WTC11 (cell line): Measurements from ENCODE around the gene HPN. TPM values are rescaled to one million over a fixed set of nuclear protein-coding genes. Genes with fewer than 3 reads are reported as not detected.

Experiments
- CBFB ChIP-seq: sonication (generic); formaldehyde crosslinking; IDR thresholded peaks from 2 replicates; pipeline ENCODE4 v1.8.1; 2022; ENCODE audit warnings: mild to moderate bottlenecking, low read depth, missing genetic modification reagents
- FOXJ3 ChIP-seq: sonication (generic); formaldehyde crosslinking; IDR thresholded peaks from 2 replicates; pipeline ENCODE4 v1.9.0; 2021; ENCODE audit warnings: missing genetic modification reagents, mild to moderate bottlenecking, borderline replicate concordance
- FOXP1 ChIP-seq: sonication (generic); formaldehyde crosslinking; IDR thresholded peaks from 2 replicates; pipeline ENCODE4 v1.8.0; 2022; ENCODE audit warnings: missing genetic modification reagents, mild to moderate bottlenecking, moderate library complexity, borderline replicate concordance
- JUN ChIP-seq: sonication (generic); formaldehyde crosslinking; IDR thresholded peaks from 2 replicates; pipeline ENCODE4 v1.8.0; 2023; ENCODE audit warnings: mild to moderate bottlenecking, missing genetic modification reagents
- KAT7 ChIP-seq: sonication (generic); formaldehyde crosslinking; IDR thresholded peaks from 2 replicates; pipeline ENCODE4 v1.8.1; 2023; ENCODE audit warnings: missing genetic modification reagents, mild to moderate bottlenecking, borderline replicate concordance
- NR3C1 ChIP-seq: sonication (generic); formaldehyde crosslinking; conservative IDR thresholded peaks from 2 replicates; pipeline ENCODE4 v1.8.1; 2023; ENCODE audit warnings: low read depth, mild to moderate bottlenecking, missing genetic modification reagents
- OVOL2 ChIP-seq: fragments of 250-450 bp; sonication (Bioruptor Pico); IDR thresholded peaks from 2 replicates; pipeline ENCODE4 v1.9.0; 2021; ENCODE audit warnings: mild to moderate bottlenecking, borderline replicate concordance
- SP1 ChIP-seq: sonication (generic); formaldehyde crosslinking; conservative IDR thresholded peaks from 2 replicates; pipeline ENCODE4 v1.8.1; 2022; ENCODE audit warnings: missing genetic modification reagents
- TCF7 ChIP-seq: sonication (generic); formaldehyde crosslinking; IDR thresholded peaks from 2 replicates; pipeline ENCODE4 v1.8.0; 2022; ENCODE audit warnings: mild to moderate bottlenecking, low read depth, missing genetic modification reagents, moderate library complexity
- ZNF138 ChIP-seq: sonication (generic); formaldehyde crosslinking; conservative IDR thresholded peaks from 2 replicates; pipeline ENCODE4 v1.8.1; 2022; ENCODE audit warnings: mild to moderate bottlenecking, moderate library complexity, missing genetic modification reagents
- ZNF219 ChIP-seq: sonication (generic); formaldehyde crosslinking; IDR thresholded peaks from 2 replicates; pipeline ENCODE4 v1.8.0; 2023; ENCODE audit warnings: missing genetic modification reagents, mild to moderate bottlenecking, borderline replicate concordance
- ZNF423 ChIP-seq: fragments of 250-450 bp; sonication (Bioruptor Pico); IDR thresholded peaks from 2 replicates; pipeline ENCODE4 v2.1.2; 2022; ENCODE audit warnings: mild to moderate bottlenecking, moderate library complexity
- total RNA-seq: library from RNA; stranded (reverse); gene quantifications from 3 replicates; pipeline ENCODE4 v1.2.3, GENCODE V29; 2021
- TF ChIP-seq, protein P1 (sequence below): sonication (generic); formaldehyde crosslinking; IDR thresholded peaks from 2 replicates; pipeline ENCODE4 v1.8.0; 2022; ENCODE audit warnings: missing genetic modification reagents
- TF ChIP-seq, protein P2 (sequence below): sonication (generic); formaldehyde crosslinking; conservative IDR thresholded peaks from 2 replicates; pipeline ENCODE4 v1.8.1; 2023; ENCODE audit warnings: mild to moderate bottlenecking, low read depth, missing genetic modification reagents, moderate library complexity
- TF ChIP-seq, protein P3 (sequence below): sonication (generic); formaldehyde crosslinking; IDR thresholded peaks from 2 replicates; pipeline ENCODE4 v1.8.1; 2022; ENCODE audit warnings: missing genetic modification reagents, borderline replicate concordance
- TF ChIP-seq, protein P4 (sequence below): fragments of 250-450 bp; sonication (Bioruptor Pico); conservative IDR thresholded peaks from 2 replicates; pipeline ENCODE4 v1.9.0; 2021; ENCODE audit warnings: mild to moderate bottlenecking
- TF ChIP-seq, protein P5 (sequence below): fragments of 250-450 bp; sonication (Bioruptor Pico); IDR thresholded peaks from 2 replicates; pipeline ENCODE4 v1.9.0; 2021; ENCODE audit warnings: moderate library complexity, mild to moderate bottlenecking, inconsistent platforms, borderline replicate concordance
- TF ChIP-seq, protein P6 (sequence below): sonication (generic); formaldehyde crosslinking; IDR thresholded peaks from 2 replicates; pipeline ENCODE4 v1.8.0; 2022; ENCODE audit warnings: mild to moderate bottlenecking, missing genetic modification reagents
- TF ChIP-seq, protein P7 (sequence below): fragments of 250-450 bp; sonication (Bioruptor Pico); IDR thresholded peaks from 2 replicates; pipeline ENCODE4 v1.9.0; 2021; ENCODE audit warnings: mild to moderate bottlenecking, borderline replicate concordance
- TF ChIP-seq, protein P8 (sequence below): sonication (generic); formaldehyde crosslinking; IDR thresholded peaks from 2 replicates; pipeline ENCODE4 v1.8.1; 2023; ENCODE audit warnings: mild to moderate bottlenecking, missing genetic modification reagents, moderate library complexity

Gene HPN
- total RNA-seq, 1 experiment from 2014 or later: 20.8 TPM

DNA sequence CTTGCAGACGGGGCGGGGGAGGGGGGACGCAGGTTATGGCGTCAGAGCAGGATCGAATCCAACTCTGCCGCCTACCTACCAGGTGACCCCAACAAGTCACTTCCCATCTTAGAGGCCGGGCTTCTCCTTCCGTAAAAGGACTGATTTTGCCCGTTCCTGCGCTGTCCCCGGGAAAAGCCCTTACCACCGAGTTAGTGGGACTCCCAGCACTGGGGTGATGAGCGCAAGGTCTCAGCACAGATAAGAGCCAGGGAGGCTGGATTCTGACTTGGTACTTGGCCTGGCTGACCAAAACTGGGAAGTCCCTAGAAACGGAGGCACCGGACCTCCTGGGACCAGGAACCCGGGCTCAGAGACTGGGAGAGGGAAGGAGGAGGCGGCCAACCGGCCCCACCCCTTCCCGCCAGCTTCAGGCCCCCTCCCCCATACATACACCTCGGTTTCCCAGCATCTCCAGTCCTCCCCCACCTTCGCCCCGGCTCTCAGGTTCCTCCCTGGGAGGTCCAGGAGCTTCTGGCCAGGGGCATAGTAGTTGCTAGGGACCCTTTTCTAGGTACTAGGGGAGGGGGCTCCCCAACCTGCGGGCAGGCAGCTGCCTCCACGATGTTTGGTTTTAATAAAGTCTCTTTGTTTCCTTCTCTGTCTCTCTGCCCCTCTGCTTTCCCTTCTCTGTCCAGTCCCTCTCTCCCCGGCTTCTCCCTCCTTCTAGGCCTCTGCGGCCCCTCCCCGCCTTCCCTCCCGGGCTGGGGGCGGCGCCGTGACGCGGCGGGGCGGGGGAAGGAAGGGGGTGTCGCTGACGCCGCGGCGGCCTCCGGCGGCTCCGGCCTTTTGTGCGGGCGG, 41.8 kb upstream of the HPN start, which contains the start of gene GRAMD1A (continued):
- TF ChIP-seq, protein P1, sequence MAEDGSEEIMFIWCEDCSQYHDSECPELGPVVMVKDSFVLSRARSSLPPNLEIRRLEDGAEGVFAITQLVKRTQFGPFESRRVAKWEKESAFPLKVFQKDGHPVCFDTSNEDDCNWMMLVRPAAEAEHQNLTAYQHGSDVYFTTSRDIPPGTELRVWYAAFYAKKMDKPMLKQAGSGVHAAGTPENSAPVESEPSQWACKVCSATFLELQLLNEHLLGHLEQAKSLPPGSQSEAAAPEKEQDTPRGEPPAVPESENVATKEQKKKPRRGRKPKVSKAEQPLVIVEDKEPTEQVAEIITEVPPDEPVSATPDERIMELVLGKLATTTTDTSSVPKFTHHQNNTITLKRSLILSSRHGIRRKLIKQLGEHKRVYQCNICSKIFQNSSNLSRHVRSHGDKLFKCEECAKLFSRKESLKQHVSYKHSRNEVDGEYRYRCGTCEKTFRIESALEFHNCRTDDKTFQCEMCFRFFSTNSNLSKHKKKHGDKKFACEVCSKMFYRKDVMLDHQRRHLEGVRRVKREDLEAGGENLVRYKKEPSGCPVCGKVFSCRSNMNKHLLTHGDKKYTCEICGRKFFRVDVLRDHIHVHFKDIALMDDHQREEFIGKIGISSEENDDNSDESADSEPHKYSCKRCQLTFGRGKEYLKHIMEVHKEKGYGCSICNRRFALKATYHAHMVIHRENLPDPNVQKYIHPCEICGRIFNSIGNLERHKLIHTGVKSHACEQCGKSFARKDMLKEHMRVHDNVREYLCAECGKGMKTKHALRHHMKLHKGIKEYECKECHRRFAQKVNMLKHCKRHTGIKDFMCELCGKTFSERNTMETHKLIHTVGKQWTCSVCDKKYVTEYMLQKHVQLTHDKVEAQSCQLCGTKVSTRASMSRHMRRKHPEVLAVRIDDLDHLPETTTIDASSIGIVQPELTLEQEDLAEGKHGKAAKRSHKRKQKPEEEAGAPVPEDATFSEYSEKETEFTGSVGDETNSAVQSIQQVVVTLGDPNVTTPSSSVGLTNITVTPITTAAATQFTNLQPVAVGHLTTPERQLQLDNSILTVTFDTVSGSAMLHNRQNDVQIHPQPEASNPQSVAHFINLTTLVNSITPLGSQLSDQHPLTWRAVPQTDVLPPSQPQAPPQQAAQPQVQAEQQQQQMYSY (CRISPR knock-in tag): no peak
- no peak for TF ChIP-seq CBFB (CRISPR knock-in tag)
- no peak for TF ChIP-seq NR3C1 (CRISPR knock-in tag)
- TF ChIP-seq, protein P2, sequence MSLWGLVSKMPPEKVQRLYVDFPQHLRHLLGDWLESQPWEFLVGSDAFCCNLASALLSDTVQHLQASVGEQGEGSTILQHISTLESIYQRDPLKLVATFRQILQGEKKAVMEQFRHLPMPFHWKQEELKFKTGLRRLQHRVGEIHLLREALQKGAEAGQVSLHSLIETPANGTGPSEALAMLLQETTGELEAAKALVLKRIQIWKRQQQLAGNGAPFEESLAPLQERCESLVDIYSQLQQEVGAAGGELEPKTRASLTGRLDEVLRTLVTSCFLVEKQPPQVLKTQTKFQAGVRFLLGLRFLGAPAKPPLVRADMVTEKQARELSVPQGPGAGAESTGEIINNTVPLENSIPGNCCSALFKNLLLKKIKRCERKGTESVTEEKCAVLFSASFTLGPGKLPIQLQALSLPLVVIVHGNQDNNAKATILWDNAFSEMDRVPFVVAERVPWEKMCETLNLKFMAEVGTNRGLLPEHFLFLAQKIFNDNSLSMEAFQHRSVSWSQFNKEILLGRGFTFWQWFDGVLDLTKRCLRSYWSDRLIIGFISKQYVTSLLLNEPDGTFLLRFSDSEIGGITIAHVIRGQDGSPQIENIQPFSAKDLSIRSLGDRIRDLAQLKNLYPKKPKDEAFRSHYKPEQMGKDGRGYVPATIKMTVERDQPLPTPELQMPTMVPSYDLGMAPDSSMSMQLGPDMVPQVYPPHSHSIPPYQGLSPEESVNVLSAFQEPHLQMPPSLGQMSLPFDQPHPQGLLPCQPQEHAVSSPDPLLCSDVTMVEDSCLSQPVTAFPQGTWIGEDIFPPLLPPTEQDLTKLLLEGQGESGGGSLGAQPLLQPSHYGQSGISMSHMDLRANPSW (CRISPR knock-in tag): no peak
- no peak for TF ChIP-seq FOXJ3
- TF ChIP-seq ZNF138 (CRISPR knock-in tag): no peak
- no peak for TF ChIP-seq OVOL2 (CRISPR knock-in tag)
- TF ChIP-seq ZNF219 (CRISPR knock-in tag): no peak
- 0 out of 2 replicates have a peak, but pooled peaks have one; percentile 11 for TF ChIP-seq KAT7 (CRISPR knock-in tag)
- TF ChIP-seq JUN: no peak
- peak; percentile 72 for TF ChIP-seq SP1 (CRISPR knock-in tag)
- TF ChIP-seq, protein P3, sequence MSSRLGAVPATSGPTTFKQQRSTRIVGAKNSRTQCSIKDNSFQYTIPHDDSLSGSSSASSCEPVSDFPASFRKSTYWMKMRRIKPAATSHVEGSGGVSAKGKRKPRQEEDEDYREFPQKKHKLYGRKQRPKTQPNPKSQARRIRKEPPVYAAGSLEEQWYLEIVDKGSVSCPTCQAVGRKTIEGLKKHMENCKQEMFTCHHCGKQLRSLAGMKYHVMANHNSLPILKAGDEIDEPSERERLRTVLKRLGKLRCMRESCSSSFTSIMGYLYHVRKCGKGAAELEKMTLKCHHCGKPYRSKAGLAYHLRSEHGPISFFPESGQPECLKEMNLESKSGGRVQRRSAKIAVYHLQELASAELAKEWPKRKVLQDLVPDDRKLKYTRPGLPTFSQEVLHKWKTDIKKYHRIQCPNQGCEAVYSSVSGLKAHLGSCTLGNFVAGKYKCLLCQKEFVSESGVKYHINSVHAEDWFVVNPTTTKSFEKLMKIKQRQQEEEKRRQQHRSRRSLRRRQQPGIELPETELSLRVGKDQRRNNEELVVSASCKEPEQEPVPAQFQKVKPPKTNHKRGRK: no peak
- TF ChIP-seq, protein P4, sequence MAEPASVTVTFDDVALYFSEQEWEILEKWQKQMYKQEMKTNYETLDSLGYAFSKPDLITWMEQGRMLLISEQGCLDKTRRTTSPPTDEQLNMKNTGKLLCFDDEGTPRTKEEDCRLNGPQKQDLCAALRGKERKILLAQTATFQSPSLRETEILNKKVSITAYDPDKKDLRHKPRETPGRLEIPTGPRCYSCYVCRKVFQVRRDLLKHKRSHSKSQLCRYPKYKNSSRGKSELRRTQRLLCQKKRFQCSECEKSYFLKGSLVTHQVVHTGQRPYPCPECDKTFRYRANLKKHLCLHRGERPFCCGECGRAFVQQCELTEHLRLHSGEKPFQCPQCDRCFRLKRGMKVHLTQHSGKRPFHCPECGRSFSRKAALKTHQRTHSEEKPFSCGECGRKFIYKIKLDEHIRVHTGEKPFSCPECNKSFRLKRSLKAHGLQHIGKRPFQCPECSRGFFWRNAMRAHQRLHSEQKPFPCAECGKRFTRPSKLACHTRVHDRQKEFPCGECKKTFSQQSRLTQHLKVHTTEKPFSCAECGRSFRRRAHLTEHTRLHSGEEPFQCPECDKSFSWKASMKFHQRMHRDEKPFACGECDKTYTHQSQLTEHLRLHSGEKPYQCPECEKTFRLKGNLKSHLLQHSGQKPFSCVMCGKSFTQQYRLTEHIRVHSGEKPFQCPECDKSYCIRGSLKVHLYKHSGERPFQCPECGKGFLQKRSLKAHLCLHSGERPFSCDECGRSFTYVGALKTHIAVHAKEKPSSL (CRISPR knock-in tag): no peak
- TF ChIP-seq, protein P5, sequence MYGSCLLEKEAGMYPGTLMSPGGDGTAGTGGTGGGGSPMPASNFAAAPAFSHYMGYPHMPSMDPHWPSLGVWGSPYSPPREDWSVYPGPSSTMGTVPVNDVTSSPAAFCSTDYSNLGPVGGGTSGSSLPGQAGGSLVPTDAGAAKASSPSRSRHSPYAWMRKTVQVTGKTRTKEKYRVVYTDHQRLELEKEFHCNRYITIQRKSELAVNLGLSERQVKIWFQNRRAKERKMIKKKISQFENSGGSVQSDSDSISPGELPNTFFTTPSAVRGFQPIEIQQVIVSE (CRISPR knock-in tag): no peak
- peak; percentile 43; the same call in 1 of the 2 replicates for TF ChIP-seq FOXP1 (CRISPR knock-in tag)
- TF ChIP-seq, protein P6, sequence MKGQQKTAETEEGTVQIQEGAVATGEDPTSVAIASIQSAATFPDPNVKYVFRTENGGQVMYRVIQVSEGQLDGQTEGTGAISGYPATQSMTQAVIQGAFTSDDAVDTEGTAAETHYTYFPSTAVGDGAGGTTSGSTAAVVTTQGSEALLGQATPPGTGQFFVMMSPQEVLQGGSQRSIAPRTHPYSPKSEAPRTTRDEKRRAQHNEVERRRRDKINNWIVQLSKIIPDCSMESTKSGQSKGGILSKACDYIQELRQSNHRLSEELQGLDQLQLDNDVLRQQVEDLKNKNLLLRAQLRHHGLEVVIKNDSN (CRISPR knock-in tag): peak; percentile 63; the same call in 1 of the 2 replicates
- TF ChIP-seq, protein P7, sequence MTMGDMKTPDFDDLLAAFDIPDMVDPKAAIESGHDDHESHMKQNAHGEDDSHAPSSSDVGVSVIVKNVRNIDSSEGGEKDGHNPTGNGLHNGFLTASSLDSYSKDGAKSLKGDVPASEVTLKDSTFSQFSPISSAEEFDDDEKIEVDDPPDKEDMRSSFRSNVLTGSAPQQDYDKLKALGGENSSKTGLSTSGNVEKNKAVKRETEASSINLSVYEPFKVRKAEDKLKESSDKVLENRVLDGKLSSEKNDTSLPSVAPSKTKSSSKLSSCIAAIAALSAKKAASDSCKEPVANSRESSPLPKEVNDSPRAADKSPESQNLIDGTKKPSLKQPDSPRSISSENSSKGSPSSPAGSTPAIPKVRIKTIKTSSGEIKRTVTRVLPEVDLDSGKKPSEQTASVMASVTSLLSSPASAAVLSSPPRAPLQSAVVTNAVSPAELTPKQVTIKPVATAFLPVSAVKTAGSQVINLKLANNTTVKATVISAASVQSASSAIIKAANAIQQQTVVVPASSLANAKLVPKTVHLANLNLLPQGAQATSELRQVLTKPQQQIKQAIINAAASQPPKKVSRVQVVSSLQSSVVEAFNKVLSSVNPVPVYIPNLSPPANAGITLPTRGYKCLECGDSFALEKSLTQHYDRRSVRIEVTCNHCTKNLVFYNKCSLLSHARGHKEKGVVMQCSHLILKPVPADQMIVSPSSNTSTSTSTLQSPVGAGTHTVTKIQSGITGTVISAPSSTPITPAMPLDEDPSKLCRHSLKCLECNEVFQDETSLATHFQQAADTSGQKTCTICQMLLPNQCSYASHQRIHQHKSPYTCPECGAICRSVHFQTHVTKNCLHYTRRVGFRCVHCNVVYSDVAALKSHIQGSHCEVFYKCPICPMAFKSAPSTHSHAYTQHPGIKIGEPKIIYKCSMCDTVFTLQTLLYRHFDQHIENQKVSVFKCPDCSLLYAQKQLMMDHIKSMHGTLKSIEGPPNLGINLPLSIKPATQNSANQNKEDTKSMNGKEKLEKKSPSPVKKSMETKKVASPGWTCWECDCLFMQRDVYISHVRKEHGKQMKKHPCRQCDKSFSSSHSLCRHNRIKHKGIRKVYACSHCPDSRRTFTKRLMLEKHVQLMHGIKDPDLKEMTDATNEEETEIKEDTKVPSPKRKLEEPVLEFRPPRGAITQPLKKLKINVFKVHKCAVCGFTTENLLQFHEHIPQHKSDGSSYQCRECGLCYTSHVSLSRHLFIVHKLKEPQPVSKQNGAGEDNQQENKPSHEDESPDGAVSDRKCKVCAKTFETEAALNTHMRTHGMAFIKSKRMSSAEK (CRISPR knock-in tag): no peak
- TF ChIP-seq ZNF423 (CRISPR knock-in tag): no peak
- TF ChIP-seq, protein P8, sequence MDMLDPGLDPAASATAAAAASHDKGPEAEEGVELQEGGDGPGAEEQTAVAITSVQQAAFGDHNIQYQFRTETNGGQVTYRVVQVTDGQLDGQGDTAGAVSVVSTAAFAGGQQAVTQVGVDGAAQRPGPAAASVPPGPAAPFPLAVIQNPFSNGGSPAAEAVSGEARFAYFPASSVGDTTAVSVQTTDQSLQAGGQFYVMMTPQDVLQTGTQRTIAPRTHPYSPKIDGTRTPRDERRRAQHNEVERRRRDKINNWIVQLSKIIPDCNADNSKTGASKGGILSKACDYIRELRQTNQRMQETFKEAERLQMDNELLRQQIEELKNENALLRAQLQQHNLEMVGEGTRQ (CRISPR knock-in tag): peak; percentile 78; the same call in 1 of the 2 replicates
- no peak for TF ChIP-seq TCF7 (CRISPR knock-in tag)
